Subcutaneous adipose tissue (tissue), 4 donors: ENCODE measurements around the gene D2HGDH. TPM values are rescaled to one million over a fixed set of nuclear protein-coding genes. Genes with fewer than 3 reads are reported as not detected.

Experiments used
- total RNA-seq, 4 donors: library from RNA; depleted of rRNA; stranded (reverse); fragments of >200 nt; gene quantifications; one replicate each; pipeline ENCODE4 v1.1.0, GENCODE V29; 2016
- TF ChIP-seq, protein P1 (sequence below): fragments of 450-650 bp; IDR thresholded peaks from one replicate; pipeline ENCODE4 v1.5.1; 2016; ENCODE audit warnings: low read depth, mild to moderate bottlenecking, control low read depth, antibody characterized with exemption, moderate library complexity

D2HGDH gene
- total RNA-seq, 4 donors from 2014 or later: 12.1 to 44.3 (median 13.4) TPM

DNA sequence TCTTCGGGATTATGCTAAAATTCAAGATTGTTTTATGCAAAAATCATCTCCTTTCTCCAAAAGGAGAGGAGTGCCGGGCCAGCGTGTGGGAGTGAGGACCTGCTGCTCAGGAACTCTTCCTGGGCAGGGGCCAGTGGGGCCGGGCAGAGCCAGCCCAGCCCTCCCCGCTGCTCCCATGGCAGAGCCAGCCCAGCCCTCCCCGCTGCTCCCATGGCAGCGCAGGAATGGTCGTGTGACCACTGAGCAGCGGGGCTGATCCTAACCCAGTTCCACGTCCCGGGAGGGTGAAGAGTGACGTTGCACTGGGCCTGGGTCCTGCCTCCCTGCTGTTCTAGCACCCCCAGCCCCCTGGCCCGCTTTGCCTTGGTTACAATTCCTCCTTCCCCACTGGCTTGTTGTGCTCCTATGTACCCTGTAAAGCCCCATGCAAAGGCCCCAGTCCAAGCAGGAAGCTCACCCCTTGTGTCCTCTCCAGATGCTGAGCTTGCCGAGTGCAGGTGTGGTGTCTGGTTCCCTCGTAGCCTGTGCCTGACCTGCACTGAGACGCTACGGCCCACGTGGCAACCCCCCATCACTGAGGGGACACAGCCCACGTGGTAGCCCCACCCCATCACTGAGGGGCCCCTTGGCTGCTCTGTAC, 63.1 kb downstream of the D2HGDH start:
- TF ChIP-seq, protein P1, sequence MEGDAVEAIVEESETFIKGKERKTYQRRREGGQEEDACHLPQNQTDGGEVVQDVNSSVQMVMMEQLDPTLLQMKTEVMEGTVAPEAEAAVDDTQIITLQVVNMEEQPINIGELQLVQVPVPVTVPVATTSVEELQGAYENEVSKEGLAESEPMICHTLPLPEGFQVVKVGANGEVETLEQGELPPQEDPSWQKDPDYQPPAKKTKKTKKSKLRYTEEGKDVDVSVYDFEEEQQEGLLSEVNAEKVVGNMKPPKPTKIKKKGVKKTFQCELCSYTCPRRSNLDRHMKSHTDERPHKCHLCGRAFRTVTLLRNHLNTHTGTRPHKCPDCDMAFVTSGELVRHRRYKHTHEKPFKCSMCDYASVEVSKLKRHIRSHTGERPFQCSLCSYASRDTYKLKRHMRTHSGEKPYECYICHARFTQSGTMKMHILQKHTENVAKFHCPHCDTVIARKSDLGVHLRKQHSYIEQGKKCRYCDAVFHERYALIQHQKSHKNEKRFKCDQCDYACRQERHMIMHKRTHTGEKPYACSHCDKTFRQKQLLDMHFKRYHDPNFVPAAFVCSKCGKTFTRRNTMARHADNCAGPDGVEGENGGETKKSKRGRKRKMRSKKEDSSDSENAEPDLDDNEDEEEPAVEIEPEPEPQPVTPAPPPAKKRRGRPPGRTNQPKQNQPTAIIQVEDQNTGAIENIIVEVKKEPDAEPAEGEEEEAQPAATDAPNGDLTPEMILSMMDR: no peak

DNA sequence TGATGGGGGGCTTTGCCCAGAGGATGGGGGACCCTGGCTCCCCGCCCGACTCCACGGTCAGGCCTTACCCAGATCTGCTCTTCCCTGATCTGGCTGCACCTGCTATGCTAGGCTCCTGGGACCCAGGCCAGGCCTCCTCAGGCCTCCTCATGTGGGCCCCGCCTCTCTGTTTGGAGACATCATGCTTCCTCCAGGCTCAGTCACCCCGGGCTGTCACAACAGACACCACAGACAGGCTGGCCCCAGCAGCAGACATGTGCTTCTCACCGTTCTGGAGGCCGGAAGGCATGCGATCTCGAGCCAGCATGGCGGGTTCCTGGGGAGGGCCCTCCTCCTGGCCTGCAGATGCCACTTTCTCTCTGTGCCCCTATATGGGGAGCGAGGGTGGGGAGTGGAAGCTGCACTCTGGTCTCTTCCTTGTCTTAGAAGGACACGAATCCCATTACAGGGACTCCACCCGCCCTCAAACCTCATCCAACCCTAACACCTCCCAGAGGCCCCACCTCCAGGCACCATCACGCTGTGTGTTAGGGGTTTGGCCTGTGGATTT, 63.7 kb downstream of the D2HGDH start:
- TF ChIP-seq, protein P1: no peak

DNA sequence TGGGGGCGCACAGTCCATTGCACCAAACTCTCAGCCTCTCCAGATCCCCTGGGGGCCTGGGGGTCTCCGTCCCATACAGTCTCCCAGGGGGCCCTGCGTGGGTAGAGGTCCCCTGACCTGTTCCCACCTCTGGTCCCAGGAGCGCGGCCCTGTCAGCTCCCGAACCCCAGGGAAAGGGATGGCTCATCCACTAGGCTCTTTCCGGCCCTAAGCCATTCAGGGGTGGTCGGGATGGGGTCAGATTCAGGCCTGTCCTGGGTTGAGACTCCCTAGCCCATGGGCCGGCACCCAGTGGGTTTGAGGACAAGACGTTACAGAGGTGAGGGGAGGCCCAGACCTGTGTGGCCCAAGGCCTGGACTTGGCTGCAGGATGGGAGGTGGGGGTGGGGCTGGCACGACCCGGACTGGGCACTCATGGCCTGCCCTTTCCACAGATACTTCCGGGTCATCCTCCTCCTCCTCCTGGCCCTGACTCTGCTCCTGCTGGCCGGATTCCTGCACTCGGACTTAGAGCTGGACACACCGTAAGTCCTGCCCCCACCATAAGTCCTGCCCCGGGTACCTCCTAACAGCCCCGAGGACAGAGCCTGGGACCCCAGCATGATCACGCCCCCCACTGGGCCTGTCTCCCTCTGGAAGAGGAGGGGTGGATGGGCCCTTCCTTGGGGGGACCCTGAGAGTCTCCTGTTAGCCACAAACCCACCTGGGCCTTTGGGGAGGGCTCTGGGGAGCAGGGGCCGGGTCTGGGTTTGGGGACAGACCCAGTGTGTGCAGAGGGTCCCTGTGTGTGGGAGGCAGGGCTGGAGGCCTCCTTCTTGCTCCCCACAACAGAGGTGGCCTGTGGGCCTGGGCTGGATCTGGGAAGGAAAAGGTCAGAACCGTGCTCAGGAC, 64.4 kb downstream of the D2HGDH start:
- TF ChIP-seq, protein P1: no peak

DNA sequence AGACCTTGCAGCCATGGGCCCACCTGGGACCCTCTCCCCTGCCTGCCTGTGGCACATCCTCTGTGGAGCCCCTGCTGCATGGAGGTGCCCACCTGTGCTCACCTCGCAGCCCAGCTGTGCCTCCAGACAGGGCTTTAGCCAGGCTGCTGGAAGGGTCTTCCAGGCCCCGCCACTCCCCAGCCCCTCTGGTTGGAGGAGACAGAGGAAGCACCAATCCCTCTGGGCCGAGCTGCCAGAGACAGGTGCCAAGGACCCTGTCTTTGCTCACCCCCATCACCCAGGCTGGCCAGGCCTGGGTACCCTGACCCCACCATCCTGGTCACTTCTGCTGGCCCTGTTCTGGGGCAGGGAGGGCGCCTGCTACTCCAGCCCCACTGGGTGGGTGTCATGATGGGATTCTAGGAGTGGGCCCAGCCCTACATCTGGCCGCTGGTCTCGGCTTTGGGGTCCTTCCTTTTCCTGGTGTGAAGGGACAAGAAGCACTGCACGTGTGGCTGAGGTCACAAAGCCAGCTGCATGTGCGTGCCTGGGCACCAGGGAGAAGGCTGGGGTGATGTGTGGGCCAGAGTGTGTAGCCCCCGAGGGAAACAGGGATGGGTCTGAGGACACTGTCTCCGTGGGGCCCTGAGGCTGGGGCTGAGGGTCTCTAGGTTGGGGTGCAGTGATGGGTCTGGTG, 65.2 kb downstream of the D2HGDH start:
- TF ChIP-seq, protein P1: no peak

DNA sequence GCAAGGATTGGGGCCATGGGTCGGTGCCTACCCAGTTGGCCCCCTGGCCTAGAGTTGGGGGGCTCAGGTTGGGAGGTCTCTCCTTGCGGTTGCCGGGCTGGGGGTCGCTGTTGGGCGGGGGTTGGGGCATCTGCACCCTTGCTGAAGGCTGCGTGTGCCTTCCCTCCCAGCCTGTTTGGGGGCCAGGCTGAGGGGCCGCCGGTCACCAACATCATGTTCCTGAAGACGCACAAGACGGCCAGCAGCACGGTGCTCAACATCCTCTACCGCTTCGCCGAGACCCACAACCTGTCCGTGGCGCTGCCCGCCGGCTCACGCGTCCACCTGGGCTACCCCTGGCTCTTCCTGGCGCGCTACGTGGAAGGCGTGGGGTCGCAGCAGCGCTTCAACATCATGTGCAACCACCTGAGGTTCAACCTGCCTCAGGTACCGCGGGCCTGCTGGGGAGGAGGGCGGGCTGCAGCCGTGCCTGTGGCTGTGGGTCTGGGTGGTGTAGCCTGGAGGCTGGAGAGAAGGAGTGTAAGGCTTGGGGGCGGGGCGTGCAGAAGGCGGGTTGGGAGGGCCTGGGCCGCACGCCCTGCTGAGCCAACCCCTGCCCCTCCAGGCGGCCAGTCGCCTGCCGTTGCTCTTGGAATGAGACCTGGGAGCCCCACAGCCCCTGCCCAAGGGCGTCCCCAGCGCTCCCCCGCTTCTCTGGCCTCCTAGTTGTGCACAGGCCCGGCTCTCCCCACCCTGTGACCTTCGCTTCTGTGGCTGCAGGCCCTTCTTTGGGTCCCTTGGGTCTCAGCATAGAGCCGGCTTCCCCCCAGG, 67.4 kb downstream of the D2HGDH start:
- TF ChIP-seq, protein P1: no peak

DNA sequence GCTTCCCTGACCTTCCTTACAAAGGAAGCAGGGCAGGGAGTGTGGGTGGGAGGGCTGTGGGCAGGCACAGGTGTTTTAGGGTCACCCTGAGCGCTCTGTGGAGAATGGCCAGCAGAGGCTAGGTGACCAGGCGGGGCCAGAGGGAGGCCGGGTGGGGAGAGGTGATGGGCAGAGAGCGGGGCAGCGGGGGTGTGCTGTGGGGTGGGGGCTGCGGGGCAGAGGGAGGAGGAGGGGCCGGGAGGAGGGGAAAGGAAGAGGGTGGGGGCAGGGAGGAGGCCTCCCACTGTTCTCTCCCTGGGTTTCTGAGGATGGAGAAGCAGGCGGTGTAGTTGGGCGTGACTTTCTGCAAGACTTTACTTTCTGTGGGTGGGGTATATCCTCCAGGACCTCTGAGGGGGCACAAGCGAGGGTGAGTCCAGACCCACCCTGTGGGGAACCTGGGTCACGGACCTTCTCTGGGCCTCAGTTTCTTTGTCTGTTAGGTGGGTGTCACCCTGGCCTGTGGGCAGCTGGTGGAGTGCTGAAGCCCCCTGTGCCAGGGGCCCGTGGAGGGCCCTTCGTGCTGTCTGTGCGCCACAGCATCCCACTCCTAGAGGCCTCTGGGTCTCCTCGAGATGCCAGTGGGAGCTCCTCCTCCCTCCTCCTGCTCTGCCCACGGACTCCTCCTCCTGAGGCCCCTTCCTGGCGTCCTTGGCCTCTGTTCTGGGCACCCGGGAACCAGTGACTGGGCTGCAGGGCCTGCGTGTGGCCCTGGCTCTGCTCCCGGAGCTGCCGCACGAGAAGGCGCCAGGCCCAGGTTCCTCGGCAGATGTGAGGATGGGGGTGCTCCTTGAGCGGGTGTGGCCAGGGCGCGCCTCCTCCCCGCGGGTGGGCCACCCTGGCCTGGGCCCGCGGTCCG, 68.2 kb downstream of the D2HGDH start:
- TF ChIP-seq, protein P1: no peak
